ENCODE results near the gene TH. TPM values are rescaled to one million over a fixed set of nuclear protein-coding genes. Genes with fewer than 3 reads are reported as not detected.
A peak's percentile ranks its signal among the peaks of the same experiment; 100 is the strongest.

The TH gene
- total RNA-seq, 1 donor from 2014 or later = not detected

Small RNAs within 50 kb of the gene (small RNA-seq; reads per million reads assigned to genes)
- gene MIR4686 = not detected
- gene MIR483 = 36.6 reads per million, percentile 95 among the genes with 10 or more reads in this experiment

Other genes starting within 250 kb of the TH start
- 12.0 TPM for gene MRPL23, start 224.5 kb downstream of the TH start, total RNA-seq
- gene H19, start 174.0 kb downstream of the TH start, total RNA-seq = 27,241 TPM
- 711 TPM for gene IGF2, start 32.4 kb downstream of the TH start, total RNA-seq
- gene INS, start 10.6 kb downstream of the TH start, total RNA-seq = not detected
- not detected for gene ASCL2, start 98.8 kb upstream of the TH start, total RNA-seq
- gene C11orf21, start 130.1 kb upstream of the TH start, total RNA-seq = 1.6 TPM
- 2.1 TPM for gene TSPAN32, start 130.2 kb upstream of the TH start, total RNA-seq
- 221 TPM for gene CD81, start 205.5 kb upstream of the TH start, total RNA-seq
- 23.5 TPM for gene TSSC4, start 228.9 kb upstream of the TH start, total RNA-seq